Measurements from ENCODE around the gene GRID1.

Gene GRID1

GRCh38 chr10:86254526-86255174 lies 111.9 kb downstream of the GRID1 start:
- FAIRE-seq: no peak
- TF ChIP-seq POLR2AphosphoS5 (IDR thresholded peaks at IDR 0.05; ENCODE audit: low read depth, low read length): no peak
- no peak for TF ChIP-seq PAX5 (IDR thresholded peaks at IDR 0.05; ENCODE audit: insufficient read depth, low read length, severe bottlenecking)
- DNase-seq (ENCODE audit: insufficient read length, low spot score): no peak

- DNase-seq (ENCODE audit: insufficient read length, low spot score): no peak
- FAIRE-seq: no peak
- TF ChIP-seq TAF1 (IDR thresholded peaks at IDR 0.05; ENCODE audit: low read depth, low read length): no peak
- TF ChIP-seq POLR2A (IDR thresholded peaks at IDR 0.05; ENCODE audit: low read depth, low read length): no peak
- no peak for TF ChIP-seq POU2F2 (IDR thresholded peaks at IDR 0.05; ENCODE audit: low read depth, low read length)
- TF ChIP-seq SPI1 (IDR thresholded peaks at IDR 0.05; ENCODE audit: low read depth, low read length): no peak
- TF ChIP-seq POLR2AphosphoS5 (IDR thresholded peaks at IDR 0.05; ENCODE audit: low read depth, low read length): no peak
- no peak for TF ChIP-seq PAX5 (IDR thresholded peaks at IDR 0.05; ENCODE audit: insufficient read depth, low read length, severe bottlenecking)
Observed at GRCh38 chr10:86254081-86254480, 112.5 kb downstream of the GRID1 start.

- FAIRE-seq (no peak), DNase-seq (ENCODE audit: insufficient read length, low spot score) (no peak)
- TF ChIP-seq SPI1 (IDR thresholded peaks at IDR 0.05; ENCODE audit: low read depth, low read length): no peak
- TF ChIP-seq POU2F2 (IDR thresholded peaks at IDR 0.05; ENCODE audit: low read depth, low read length): no peak
- TF ChIP-seq POLR2A (IDR thresholded peaks at IDR 0.05; ENCODE audit: low read depth, low read length): no peak
- TF ChIP-seq PAX5 (IDR thresholded peaks at IDR 0.05; ENCODE audit: insufficient read depth, low read length, severe bottlenecking): no peak
Observed at GRCh38 chr10:86253091-86254072, 113.2 kb downstream of the GRID1 start.

GRCh38 chr10:86252556-86252955 lies 114.0 kb downstream of the GRID1 start:
- DNase-seq (ENCODE audit: insufficient read length, low spot score) (no peak), FAIRE-seq (no peak)
- TF ChIP-seq POLR2AphosphoS5 (IDR thresholded peaks at IDR 0.05; ENCODE audit: low read depth, low read length) (no peak), TAF1 (IDR thresholded peaks at IDR 0.05; ENCODE audit: low read depth, low read length) (no peak), POLR2A (IDR thresholded peaks at IDR 0.05; ENCODE audit: low read depth, low read length) (no peak), POU2F2 (IDR thresholded peaks at IDR 0.05; ENCODE audit: low read depth, low read length) (no peak), PAX5 (IDR thresholded peaks at IDR 0.05; ENCODE audit: insufficient read depth, low read length, severe bottlenecking) (no peak), SPI1 (IDR thresholded peaks at IDR 0.05; ENCODE audit: low read depth, low read length) (no peak)

GRCh38 chr10:86252079-86252478 lies 114.5 kb downstream of the GRID1 start:
- no peak for TF ChIP-seq TAF1 (IDR thresholded peaks at IDR 0.05; ENCODE audit: low read depth, low read length)
- no peak for TF ChIP-seq POU2F2 (IDR thresholded peaks at IDR 0.05; ENCODE audit: low read depth, low read length)
- no peak for TF ChIP-seq POLR2A (IDR thresholded peaks at IDR 0.05; ENCODE audit: low read depth, low read length)
- no peak for TF ChIP-seq SPI1 (IDR thresholded peaks at IDR 0.05; ENCODE audit: low read depth, low read length)
- no peak for TF ChIP-seq PAX5 (IDR thresholded peaks at IDR 0.05; ENCODE audit: insufficient read depth, low read length, severe bottlenecking)

GRCh38 chr10:86251426-86251825 lies 115.2 kb downstream of the GRID1 start:
- no peak for FAIRE-seq

More at GRCh38 chr10:86252079-86252478, 114.5 kb downstream of the GRID1 start:
- FAIRE-seq (no peak), DNase-seq (ENCODE audit: insufficient read length, low spot score) (no peak)

GRCh38 chr10:86250399-86250798 lies 116.2 kb downstream of the GRID1 start:
- DNase-seq (ENCODE audit: insufficient read length, low spot score): no peak
- no peak for FAIRE-seq
- TF ChIP-seq SPI1 (IDR thresholded peaks at IDR 0.05; ENCODE audit: low read depth, low read length) (no peak), TAF1 (IDR thresholded peaks at IDR 0.05; ENCODE audit: low read depth, low read length) (no peak), PAX5 (IDR thresholded peaks at IDR 0.05; ENCODE audit: insufficient read depth, low read length, severe bottlenecking) (no peak), POLR2AphosphoS5 (IDR thresholded peaks at IDR 0.05; ENCODE audit: low read depth, low read length) (no peak), POU2F2 (IDR thresholded peaks at IDR 0.05; ENCODE audit: low read depth, low read length) (no peak), POLR2A (IDR thresholded peaks at IDR 0.05; ENCODE audit: low read depth, low read length) (no peak)

More at GRCh38 chr10:86251426-86251825, 115.2 kb downstream of the GRID1 start:
- no peak for DNase-seq (ENCODE audit: insufficient read length, low spot score)
- no peak for TF ChIP-seq PAX5 (IDR thresholded peaks at IDR 0.05; ENCODE audit: insufficient read depth, low read length, severe bottlenecking)
- no peak for TF ChIP-seq SPI1 (IDR thresholded peaks at IDR 0.05; ENCODE audit: low read depth, low read length)
- TF ChIP-seq POU2F2 (IDR thresholded peaks at IDR 0.05; ENCODE audit: low read depth, low read length): no peak
- no peak for TF ChIP-seq POLR2AphosphoS5 (IDR thresholded peaks at IDR 0.05; ENCODE audit: low read depth, low read length)
- TF ChIP-seq POLR2A (IDR thresholded peaks at IDR 0.05; ENCODE audit: low read depth, low read length): no peak
- TF ChIP-seq TAF1 (IDR thresholded peaks at IDR 0.05; ENCODE audit: low read depth, low read length): no peak

GRCh38 chr10:86249794-86250193 lies 116.8 kb downstream of the GRID1 start:
- no peak for DNase-seq (ENCODE audit: insufficient read length, low spot score)
- no peak for TF ChIP-seq PAX5 (IDR thresholded peaks at IDR 0.05; ENCODE audit: insufficient read depth, low read length, severe bottlenecking)
- TF ChIP-seq POLR2AphosphoS5 (IDR thresholded peaks at IDR 0.05; ENCODE audit: low read depth, low read length): no peak
- no peak for TF ChIP-seq SPI1 (IDR thresholded peaks at IDR 0.05; ENCODE audit: low read depth, low read length)
- TF ChIP-seq POLR2A (IDR thresholded peaks at IDR 0.05; ENCODE audit: low read depth, low read length): no peak
- TF ChIP-seq POU2F2 (IDR thresholded peaks at IDR 0.05; ENCODE audit: low read depth, low read length): no peak
- TF ChIP-seq TAF1 (IDR thresholded peaks at IDR 0.05; ENCODE audit: low read depth, low read length): no peak
- FAIRE-seq: no peak

- FAIRE-seq (no peak), DNase-seq (ENCODE audit: insufficient read length, low spot score) (no peak)
- TF ChIP-seq SPI1 (IDR thresholded peaks at IDR 0.05; ENCODE audit: low read depth, low read length) (no peak), POU2F2 (IDR thresholded peaks at IDR 0.05; ENCODE audit: low read depth, low read length) (no peak), TAF1 (IDR thresholded peaks at IDR 0.05; ENCODE audit: low read depth, low read length) (no peak), POLR2AphosphoS5 (IDR thresholded peaks at IDR 0.05; ENCODE audit: low read depth, low read length) (no peak), PAX5 (IDR thresholded peaks at IDR 0.05; ENCODE audit: insufficient read depth, low read length, severe bottlenecking) (no peak), POLR2A (IDR thresholded peaks at IDR 0.05; ENCODE audit: low read depth, low read length) (no peak)
Observed at GRCh38 chr10:86248062-86248461, 118.5 kb downstream of the GRID1 start.

Data from GM12891 (cell line).